Esophagus (tissue), 2 donors: ENCODE results near the gene GBE1. TPM values are rescaled to one million over a fixed set of nuclear protein-coding genes. Genes with fewer than 3 reads are reported as not detected.

Experiments
- H3K27ac ChIP-seq, 2 donors: one replicate each; pipeline ENCODE4 v1.5.1; 2013; ENCODE audit warnings: low read depth in 2 of 2, mild to moderate bottlenecking in 2 of 2, inconsistent platforms in 1 of 2, low read length in 1 of 2, moderate library complexity in 1 of 2
- H3K27me3 ChIP-seq, 2 donors: one replicate each; pipeline ENCODE4 v1.6.1; 2013; ENCODE audit warnings: low read length in 2 of 2, control low read depth in 1 of 2, mild to moderate bottlenecking in 1 of 2; ENCODE audit not compliant: insufficient read depth in 2 of 2, control insufficient read depth in 1 of 2
- H3K36me3 ChIP-seq, 2 donors: one replicate each; pipeline ENCODE4 v1.6.1; 2013; ENCODE audit warnings: low read length in 1 of 2; ENCODE audit not compliant: control insufficient read depth in 2 of 2, insufficient read depth in 2 of 2
- H3K4me1 ChIP-seq, 2 donors: one replicate each; pipeline ENCODE4 v1.6.1; 2013; ENCODE audit warnings: low read length in 1 of 2; ENCODE audit not compliant: control insufficient read depth in 2 of 2, insufficient read depth in 2 of 2
- H3K4me3 ChIP-seq, 2 donors: one replicate each; pipeline ENCODE4 v1.5.1; 2013; ENCODE audit warnings: low read length in 2 of 2, mild to moderate bottlenecking in 2 of 2, low read depth in 1 of 2, moderate library complexity in 1 of 2
- H3K9me3 ChIP-seq, 2 donors: one replicate each; pipeline ENCODE4 v1.6.1; 2013; ENCODE audit warnings: mild to moderate bottlenecking in 2 of 2, low read depth in 1 of 2, low read length in 1 of 2, moderate library complexity in 1 of 2; ENCODE audit not compliant: control insufficient read depth in 2 of 2, insufficient read depth in 1 of 2
- WGBS, 2 donors: extraction: QIAGEN DNeasy Blood & Tissue Kit; methylation state at CpG; one replicate each; pipeline ENCODE4 v1.1.7; 2013; 5-methylcytosine and 5-hydroxymethylcytosine counted together
- polyA plus RNA-seq, 2 donors: library from polyadenylated mRNA; stranded (reverse); fragments of 200-250 nt; gene quantifications; one replicate each; pipeline ENCODE4 v1.2.3, GENCODE V29; 2013
- donor health status: healthy with polysubstance abuse.
- donor health status: Bipolar disorder and iron deficiency.

The GBE1 gene
- polyA plus RNA-seq, 2 donors: 7.1 to 16.9 TPM

DNA sequence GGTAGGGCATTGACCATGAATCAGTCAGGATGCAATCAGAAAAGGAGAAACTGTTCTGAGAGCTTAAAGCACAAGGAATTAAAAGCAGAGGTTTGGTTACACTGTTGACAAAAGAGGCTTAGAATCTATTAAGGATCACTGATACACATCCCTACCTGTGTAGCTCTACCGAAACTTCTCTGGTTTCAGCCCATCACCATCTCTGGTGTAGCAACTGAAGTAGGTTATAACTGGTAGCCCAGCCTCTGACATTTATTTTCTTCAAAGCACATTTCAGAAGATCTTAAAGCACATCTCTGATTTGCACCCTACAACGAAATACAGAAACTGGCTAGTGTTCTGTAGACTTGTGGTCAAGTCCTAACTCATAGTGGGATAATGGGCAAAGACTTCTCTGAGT is 283.7 kb downstream of the GBE1 start:
- Histone ChIP-seq H3K9me3 (no peaks in the 10 kb centered on the region), H3K27me3 (no peaks in the 10 kb centered on the region), H3K4me3 (no peak overlapping the region), H3K4me1 (no peaks in the 10 kb centered on the region), H3K27ac (no peak overlapping the region), H3K36me3 (no peaks in the 10 kb centered on the region)
- WGBS, 2 donors: 84 to 86% methylated on average over 2 of the region's 2 CpGs

DNA sequence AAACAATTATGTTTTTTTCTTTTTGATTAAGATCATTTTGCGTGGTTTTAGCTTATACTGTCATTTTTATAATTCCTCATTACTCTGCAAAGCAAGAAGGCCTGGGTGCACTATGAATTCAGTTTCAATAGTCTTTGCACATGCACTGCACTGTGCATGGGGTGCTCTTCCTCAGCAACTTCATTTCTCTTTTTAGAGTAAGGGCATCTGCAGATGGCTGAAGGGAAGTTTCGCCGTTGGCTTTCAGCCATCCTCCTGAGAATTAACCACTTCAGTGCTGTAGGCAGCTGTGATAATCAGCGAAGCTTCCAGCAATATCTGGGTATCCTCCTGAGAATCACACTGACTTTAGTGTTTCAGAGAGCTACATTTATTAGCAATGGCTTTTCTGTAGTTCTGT is 284.8 kb downstream of the GBE1 start:
- Histone ChIP-seq H3K9me3 (no peaks in the 10 kb centered on the region), H3K36me3 (no peaks in the 10 kb centered on the region), H3K4me1 (no peaks in the 10 kb centered on the region), H3K4me3 (no peak overlapping the region), H3K27me3 (no peaks in the 10 kb centered on the region), H3K27ac (no peak overlapping the region)
- 47 to 48% methylated on average over 4 of the region's 4 CpGs for WGBS, 2 donors

DNA sequence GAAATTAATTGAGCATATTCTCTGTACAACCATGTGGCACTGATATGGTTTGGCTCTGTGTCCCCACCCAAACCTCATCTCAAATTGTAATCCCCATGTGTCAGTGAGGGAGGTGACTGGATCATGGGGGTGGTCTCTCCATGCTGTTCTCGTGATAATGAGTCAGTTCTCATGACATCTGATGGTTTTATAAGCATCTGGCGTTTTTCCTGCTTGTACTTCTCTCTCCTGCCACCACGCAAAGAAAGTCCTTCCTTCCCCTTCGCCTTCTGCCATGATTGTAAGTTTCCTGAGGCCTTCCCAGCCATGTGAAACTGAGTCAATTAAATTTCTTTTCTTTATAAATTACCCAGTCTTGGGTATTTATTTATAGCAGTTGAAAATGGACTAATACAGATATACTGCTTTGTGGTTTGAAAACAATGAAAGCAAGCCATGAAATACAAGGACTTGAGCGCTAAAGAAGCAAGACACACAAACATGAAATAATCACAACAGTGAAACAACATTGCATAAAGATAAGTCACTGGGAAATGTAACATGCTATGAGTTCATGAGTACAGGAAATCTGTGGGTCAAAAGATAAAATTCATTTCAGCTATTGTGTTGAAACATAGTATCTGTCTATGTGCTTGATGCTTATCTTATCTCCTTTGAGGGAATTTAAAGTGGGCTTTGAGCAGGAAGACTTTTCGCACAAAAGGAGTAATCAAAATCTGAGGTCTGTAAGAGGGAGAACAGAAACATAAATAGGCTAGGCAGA is 288.7 kb downstream of the GBE1 start:
- WGBS, 2 donors: 72 to 73% methylated on average over 6 of the region's 6 CpGs
- Histone ChIP-seq H3K4me1 (no peaks in the 10 kb centered on the region), H3K4me3 (no peak overlapping the region), H3K27ac (no peak overlapping the region), H3K9me3 (no peaks in the 10 kb centered on the region), H3K36me3 (no peaks in the 10 kb centered on the region), H3K27me3 (no peaks in the 10 kb centered on the region)

DNA sequence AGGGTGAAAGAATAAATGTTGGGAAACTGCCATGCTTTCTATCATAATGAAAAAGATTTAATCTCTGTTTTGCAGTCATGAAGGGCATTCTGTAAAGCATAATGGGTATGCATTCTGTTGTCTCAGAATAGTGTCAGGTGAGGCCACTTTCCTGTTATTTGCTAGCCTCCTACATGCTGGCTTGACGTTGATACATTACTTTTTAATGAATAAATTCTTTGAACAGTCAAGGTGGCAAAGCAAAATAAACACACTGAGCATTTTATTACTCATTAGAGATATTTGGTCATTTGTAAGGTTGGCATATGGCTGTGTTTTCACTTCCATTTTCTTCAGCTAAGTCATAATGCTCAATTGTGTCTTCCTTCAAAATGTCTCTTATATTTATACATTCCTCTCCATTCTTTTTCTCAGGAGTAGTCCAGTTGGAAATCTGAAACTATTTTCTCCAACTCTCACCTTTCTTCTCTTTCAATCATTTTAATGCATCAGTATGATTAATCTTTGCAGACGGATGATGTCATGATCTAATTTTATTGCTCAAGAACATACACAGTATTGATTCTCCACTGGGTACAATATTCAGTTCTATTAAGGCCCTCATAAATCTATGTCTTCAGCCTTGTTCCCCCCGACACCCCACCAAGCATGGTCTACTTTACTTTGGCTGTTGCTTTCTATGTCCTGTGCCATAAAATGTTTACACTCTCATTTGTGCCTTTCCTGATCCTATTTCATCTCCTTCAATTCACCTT is 290.7 kb downstream of the GBE1 start:
- Histone ChIP-seq H3K4me1 (no peaks in the 10 kb centered on the region), H3K9me3 (no peaks in the 10 kb centered on the region), H3K36me3 (no peaks in the 10 kb centered on the region), H3K27me3 (no peaks in the 10 kb centered on the region), H3K27ac (no peak overlapping the region), H3K4me3 (no peak overlapping the region)
- 75 to 81% methylated on average over 3 of the region's 3 CpGs for WGBS, 2 donors

DNA sequence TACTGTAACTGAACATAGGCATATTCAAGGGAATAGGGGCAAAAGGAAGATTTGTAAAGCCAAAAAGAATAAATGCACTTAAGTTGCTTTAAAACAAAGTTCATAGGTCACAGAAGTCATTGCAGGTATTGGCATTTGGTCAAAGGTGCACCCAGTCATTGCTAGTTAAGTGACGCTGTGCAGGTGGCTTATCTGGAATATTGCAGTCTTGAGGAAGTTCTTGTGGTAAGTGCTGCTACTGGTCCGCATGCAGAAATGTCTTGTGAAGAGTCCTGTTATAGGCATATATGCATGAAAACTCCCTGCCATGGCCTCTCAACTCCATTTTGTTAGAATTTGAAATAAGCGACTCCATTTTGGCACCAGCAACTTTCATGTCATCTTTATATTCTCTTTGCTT is 293.1 kb downstream of the GBE1 start:
- H3K36me3 ChIP-seq: no peaks in the 10 kb centered on the region
- H3K27me3 ChIP-seq: no peaks in the 10 kb centered on the region
- WGBS, 2 donors: 79 to 84% methylated on average over 3 of the region's 3 CpGs
- H3K9me3 ChIP-seq: no peaks in the 10 kb centered on the region
- no peak overlapping the region for H3K27ac ChIP-seq
- no peaks in the 10 kb centered on the region for H3K4me1 ChIP-seq
- no peak overlapping the region for H3K4me3 ChIP-seq

DNA sequence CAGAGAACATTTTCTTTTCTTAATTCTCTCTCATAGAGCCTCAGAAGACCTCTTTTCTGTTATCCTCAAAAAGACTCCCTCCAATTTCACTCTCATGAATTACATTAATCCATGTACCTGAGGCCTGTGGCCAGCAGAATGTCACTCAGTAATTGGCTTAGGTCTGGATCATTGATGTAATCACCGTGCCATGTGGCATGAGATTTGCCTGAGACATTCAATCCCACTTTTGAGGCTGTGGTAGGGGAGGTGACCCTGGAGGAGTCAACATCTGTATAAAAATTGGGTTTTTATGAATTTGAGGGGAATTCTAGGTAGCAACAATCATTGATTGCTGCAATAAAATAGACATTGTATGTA is 295.3 kb downstream of the GBE1 start:
- WGBS, 2 donors: 87 to 88% methylated on average over 1 of the region's 1 CpG
- Histone ChIP-seq H3K4me3 (no peak overlapping the region), H3K27ac (no peak overlapping the region), H3K4me1 (no peaks in the 10 kb centered on the region), H3K27me3 (no peaks in the 10 kb centered on the region), H3K9me3 (no peaks in the 10 kb centered on the region), H3K36me3 (no peaks in the 10 kb centered on the region)

DNA sequence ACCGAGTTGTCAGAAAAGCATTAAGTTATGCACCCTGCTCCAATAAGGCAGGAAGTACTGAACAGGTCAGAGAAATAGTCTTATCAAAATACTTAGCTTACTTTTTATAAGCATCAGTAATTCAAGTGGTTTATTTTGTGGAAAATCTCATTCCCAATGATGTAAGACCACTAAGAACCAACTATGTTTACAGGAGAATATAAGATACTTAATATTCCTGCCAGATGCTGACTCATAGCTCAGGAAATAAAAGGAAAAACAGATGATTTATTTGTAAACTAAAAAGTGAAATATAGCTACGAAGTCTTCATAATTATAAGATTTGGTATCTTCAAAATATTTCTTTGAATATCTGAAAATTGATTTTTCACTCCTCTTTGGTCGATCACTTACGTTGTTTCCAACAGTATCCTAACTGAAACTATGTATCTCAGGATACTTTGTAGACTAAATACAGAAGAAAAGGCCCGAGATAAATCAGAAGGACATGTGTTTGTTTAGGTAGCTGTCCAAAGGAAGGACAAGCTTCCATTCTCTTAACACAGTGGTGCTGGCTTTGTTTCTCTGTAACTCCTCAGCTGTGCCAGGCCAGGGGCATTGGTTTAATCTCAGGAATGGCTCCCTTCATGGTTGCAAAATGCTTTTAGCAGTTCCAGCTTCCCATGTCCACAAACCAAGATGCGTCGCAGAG is 295.8 kb downstream of the GBE1 start:
- Histone ChIP-seq H3K9me3 (no peaks in the 10 kb centered on the region), H3K36me3 (no peaks in the 10 kb centered on the region), H3K27ac (no peak overlapping the region), H3K27me3 (no peaks in the 10 kb centered on the region), H3K4me3 (no peak overlapping the region), H3K4me1 (no peaks in the 10 kb centered on the region)
- 71 to 75% methylated on average over 7 of the region's 7 CpGs for WGBS, 2 donors

DNA sequence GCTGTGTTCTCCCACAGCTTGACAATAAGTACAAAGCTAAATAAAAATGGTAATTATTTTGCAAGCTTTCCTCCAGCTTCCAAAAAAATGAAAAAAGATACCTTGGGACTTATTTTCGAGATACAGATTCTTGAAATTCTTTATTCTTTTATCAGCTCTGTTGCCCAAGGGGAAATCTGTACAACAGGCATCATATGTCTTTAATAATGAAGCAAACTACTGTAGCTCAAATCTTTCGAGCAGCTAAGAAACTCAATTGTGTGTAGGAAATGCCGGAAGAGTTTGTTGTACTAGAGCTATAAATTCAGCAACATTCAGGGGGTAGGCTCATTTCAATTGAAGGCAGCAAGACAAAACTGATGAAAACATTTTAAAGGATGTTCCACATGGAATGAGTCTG is 297.7 kb downstream of the GBE1 start:
- Histone ChIP-seq H3K27me3 (no peaks in the 10 kb centered on the region), H3K27ac (no peak overlapping the region), H3K36me3 (no peaks in the 10 kb centered on the region), H3K4me1 (no peaks in the 10 kb centered on the region), H3K9me3 (no peaks in the 10 kb centered on the region), H3K4me3 (no peak overlapping the region)
- WGBS, 2 donors: 70 to 76% methylated on average over 3 of the region's 3 CpGs

DNA sequence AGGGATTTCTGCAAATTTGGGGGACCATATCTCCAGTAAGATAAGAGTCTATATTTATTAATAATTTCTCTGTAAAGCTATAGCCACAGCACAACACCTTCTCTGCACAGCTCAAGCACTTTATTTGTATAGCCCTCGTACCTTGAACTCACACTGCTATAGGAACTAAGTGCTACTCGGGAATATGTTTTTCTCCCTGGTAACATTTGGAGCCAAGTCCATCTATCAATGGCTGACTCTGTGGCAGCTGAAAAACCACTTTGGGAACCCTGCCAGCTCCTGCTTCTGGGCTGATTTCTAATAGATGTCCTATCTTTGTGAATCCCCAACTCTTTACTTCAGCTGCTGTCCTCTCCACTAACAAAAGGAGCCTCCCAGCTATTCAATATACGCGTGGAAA is 298.5 kb downstream of the GBE1 start:
- Histone ChIP-seq H3K4me1 (no peaks in the 10 kb centered on the region), H3K4me3 (no peak overlapping the region), H3K27ac (no peak overlapping the region), H3K9me3 (no peaks in the 10 kb centered on the region), H3K36me3 (no peaks in the 10 kb centered on the region), H3K27me3 (no peaks in the 10 kb centered on the region)
- WGBS, 2 donors: 43 to 50% methylated on average over 4 of the region's 4 CpGs
